Fibroblast of the aortic adventitia (primary cell): ENCODE measurements around the gene LCE2B. TPM values are rescaled to one million over a fixed set of nuclear protein-coding genes. Genes with fewer than 3 reads are reported as not detected.
"Not testable (repeated sequence)": the region's sequence is repeated elsewhere in the genome, so short reads cannot be mapped to it uniquely, and the experiment has no call there.

ENCODE experiments used
- DNase-seq: peaks from one replicate; pipeline ENCODE4 v3.0.0-alpha.2; 2010; ENCODE audit warnings: low read depth
- H3K4me3 ChIP-seq: 2 replicates; pipeline ENCODE4 v1.5.1; 2011; ENCODE audit warnings: low read depth, mild to moderate bottlenecking, control low read depth, low read length, moderate library complexity
- CTCF ChIP-seq: IDR thresholded peaks from 2 replicates; pipeline ENCODE4 v1.5.1; 2011; ENCODE audit warnings: mild to moderate bottlenecking, low read length, control low read depth, inconsistent platforms; ENCODE audit not compliant: insufficient read depth
- total RNA-seq: library from RNA; depleted of rRNA; stranded (reverse); fragments of >200 nt; gene quantifications from 2 replicates; pipeline ENCODE4 v1.2.3, GENCODE V29; 2012; ENCODE audit warnings: low replicate concordance

LCE2B gene
- total RNA-seq, 1 donor, result not detected

GRCh38 chr1:152657677-152658076 is 28.2 kb upstream of the LCE2B start:
- no peak for TF ChIP-seq CTCF
- no peak overlapping the region for H3K4me3 ChIP-seq
- no peak for DNase-seq

GRCh38 chr1:152658649-152659048 is 27.3 kb upstream of the LCE2B start:
- no peak overlapping the region for H3K4me3 ChIP-seq
- TF ChIP-seq CTCF, result no peak
- no peak for DNase-seq

GRCh38 chr1:152663098-152663497 is 22.8 kb upstream of the LCE2B start, which contains the start of gene LCE2D:
LCE2D (plus strand) TSS chr1:152663380; CDS start chr1:152664106, 726 bp downstream.
- no peak for DNase-seq
- no peak within 1 kb of the TSS for H3K4me3 ChIP-seq
- no peak for TF ChIP-seq CTCF

- not testable (repeated sequence) for H3K4me3 ChIP-seq, DNase-seq
Measured at GRCh38 chr1:152666171-152666570, 19.8 kb upstream of the LCE2B start.

- H3K4me3 ChIP-seq, result no peak overlapping the region
- TF ChIP-seq CTCF, result no peak
- DNase-seq, result no peak
Measured at GRCh38 chr1:152667648-152668047, 18.3 kb upstream of the LCE2B start.

- no peak overlapping the region for H3K4me3 ChIP-seq
- no peak for DNase-seq
- no peak for TF ChIP-seq CTCF
Measured at GRCh38 chr1:152673016-152673415, 12.9 kb upstream of the LCE2B start.

- H3K4me3 ChIP-seq, DNase-seq: not testable (repeated sequence)
Measured at GRCh38 chr1:152674983-152675382, 10.9 kb upstream of the LCE2B start, which contains the start of gene LCE2C. LCE2C (plus strand) TSS chr1:152675279; CDS start chr1:152676016, 737 bp downstream.

GRCh38 chr1:152679459-152679858 is 6.5 kb upstream of the LCE2B start:
- no peak overlapping the region for H3K4me3 ChIP-seq
- DNase-seq, result no peak
- TF ChIP-seq CTCF, result no peak
